Measurements from ENCODE around the gene THOC3. TPM values are rescaled to one million over a fixed set of nuclear protein-coding genes. Genes with fewer than 3 reads are reported as not detected.
"Not testable (repeated sequence)": the region's sequence is repeated elsewhere in the genome, so short reads cannot be mapped to it uniquely, and the experiment has no call there.

The THOC3 gene
- total RNA-seq: 94.4 and 102 TPM in 2 replicates

DNA sequence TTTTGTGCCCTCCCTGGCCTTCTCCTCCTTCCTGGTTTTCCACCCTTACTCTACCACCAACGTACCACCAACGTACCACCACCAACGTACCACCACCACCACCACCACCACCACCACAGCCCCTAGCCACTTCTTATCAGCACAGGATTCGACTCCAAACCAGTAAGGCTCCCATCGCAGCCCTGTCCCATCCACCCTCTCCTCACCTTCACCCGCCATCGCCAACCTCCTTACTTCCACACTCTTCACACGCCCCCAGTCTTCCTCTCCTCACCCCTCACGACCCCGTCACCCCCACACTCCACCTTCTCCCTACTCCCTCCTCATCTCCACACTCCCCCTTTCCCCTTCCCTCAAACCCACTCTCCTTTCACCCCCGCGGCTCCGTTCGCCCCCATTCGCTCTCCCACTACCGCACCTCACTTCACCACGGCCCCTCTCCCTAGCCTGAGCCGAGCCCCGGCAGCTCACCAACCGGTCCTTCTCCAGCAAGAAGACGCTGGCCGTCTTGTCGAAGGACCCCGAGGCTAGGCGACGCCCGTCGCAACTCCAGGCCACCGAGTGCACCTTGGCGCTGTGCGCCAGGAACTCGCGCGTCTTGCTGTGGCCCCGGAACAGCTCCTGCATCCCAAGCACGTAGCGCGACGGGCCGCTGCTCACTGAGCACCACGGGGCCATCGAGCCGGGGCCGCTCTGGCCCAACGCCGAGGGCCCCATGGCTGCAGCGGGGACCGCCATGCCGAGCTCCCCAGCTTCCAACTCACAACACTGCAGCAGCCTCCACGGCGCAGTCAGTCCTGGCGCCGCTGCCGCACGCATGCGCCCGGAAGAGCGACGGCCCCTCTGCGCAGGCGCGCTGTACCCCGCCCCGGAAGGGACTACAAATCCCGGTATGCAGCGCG, at the start of gene THOC3:
Gene THOC3, minus strand, starts transcription at position 845 of the 902 bp plus-strand sequence. Its CDS starts 107 bp downstream, at position 738.
- DNase-seq: peak; percentile 95
- peak within 1 kb of the TSS; percentile 90 for H3K4me3 Mint-ChIP-seq
- intact Hi-C loops (cut with micrococcal nuclease); H3K9me3 Mint-ChIP-seq; H3K27me3 Mint-ChIP-seq; H3K36me3 Mint-ChIP-seq (ENCODE audit: low read depth); H3K4me1 Mint-ChIP-seq: not testable (repeated sequence)
- peak within 1 kb of the TSS; percentile 86 for H3K27ac Mint-ChIP-seq

GRCh38 chr5:176017324-176017723, 49.2 kb upstream of the THOC3 start:
- H3K27ac Mint-ChIP-seq; H3K4me1 Mint-ChIP-seq; H3K27me3 Mint-ChIP-seq; intact Hi-C loops (cut with micrococcal nuclease); DNase-seq; H3K4me3 Mint-ChIP-seq; H3K9me3 Mint-ChIP-seq; H3K36me3 Mint-ChIP-seq (ENCODE audit: low read depth): not testable (repeated sequence)

DNA sequence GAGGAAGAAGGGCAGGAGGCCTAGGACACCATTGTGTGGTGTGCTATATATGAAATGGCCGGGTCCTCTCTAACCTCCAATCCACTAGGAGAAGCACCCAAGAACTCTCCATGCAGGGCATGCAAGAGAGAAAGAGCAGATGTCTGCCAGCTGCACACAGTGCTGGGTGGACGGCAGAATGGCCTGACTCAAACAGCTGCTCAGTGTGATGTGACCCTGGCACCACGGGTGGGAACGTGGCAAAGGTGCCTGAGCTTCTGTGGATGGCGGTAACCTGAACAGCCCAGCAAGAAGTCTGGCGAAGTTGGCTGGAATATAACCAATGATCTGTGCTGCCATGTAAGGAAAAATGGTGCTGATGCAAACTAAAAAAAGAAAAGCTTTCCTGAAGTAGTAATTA, 46.2 kb upstream of the THOC3 start:
- H3K4me1 Mint-ChIP-seq; intact Hi-C loops (cut with micrococcal nuclease); H3K27me3 Mint-ChIP-seq: not testable (repeated sequence)

GRCh38 chr5:176011088-176011487, 43.0 kb upstream of the THOC3 start:
- H3K4me1 Mint-ChIP-seq; DNase-seq; H3K36me3 Mint-ChIP-seq (ENCODE audit: low read depth); H3K9me3 Mint-ChIP-seq; H3K4me3 Mint-ChIP-seq; intact Hi-C loops (cut with micrococcal nuclease); H3K27me3 Mint-ChIP-seq; H3K27ac Mint-ChIP-seq: not testable (repeated sequence)

More for the DNA sequence above, 46.2 kb upstream of the THOC3 start:
- H3K4me3 Mint-ChIP-seq; DNase-seq; H3K9me3 Mint-ChIP-seq; H3K36me3 Mint-ChIP-seq (ENCODE audit: low read depth); H3K27ac Mint-ChIP-seq: not testable (repeated sequence)

- H3K27me3 Mint-ChIP-seq; intact Hi-C loops (cut with micrococcal nuclease); H3K27ac Mint-ChIP-seq; H3K4me3 Mint-ChIP-seq; DNase-seq; H3K9me3 Mint-ChIP-seq; H3K36me3 Mint-ChIP-seq (ENCODE audit: low read depth): not testable (repeated sequence)
- H3K4me1 Mint-ChIP-seq: peaks cover 12% of the 10 kb centered on the region
Observed at GRCh38 chr5:176010202-176010601, 42.1 kb upstream of the THOC3 start.

GRCh38 chr5:176007220-176007619, 39.1 kb upstream of the THOC3 start:
- Mint-ChIP-seq H3K4me3 (peak overlapping the region; percentile 48), H3K4me1 (peaks cover 12% of the 10 kb centered on the region)
- intact Hi-C loops (cut with micrococcal nuclease); H3K27ac Mint-ChIP-seq; H3K9me3 Mint-ChIP-seq; H3K27me3 Mint-ChIP-seq; DNase-seq; H3K36me3 Mint-ChIP-seq (ENCODE audit: low read depth): not testable (repeated sequence)

- Mint-ChIP-seq H3K4me3 (peak overlapping the region; percentile 48), H3K4me1 (peaks cover 12% of the 10 kb centered on the region)
- H3K27ac Mint-ChIP-seq; intact Hi-C loops (cut with micrococcal nuclease); H3K9me3 Mint-ChIP-seq; H3K27me3 Mint-ChIP-seq; H3K36me3 Mint-ChIP-seq (ENCODE audit: low read depth): not testable (repeated sequence)
- peak; percentile 54 for DNase-seq
Observed at GRCh38 chr5:176006819-176007218, 38.7 kb upstream of the THOC3 start.

- H3K9me3 Mint-ChIP-seq; H3K27me3 Mint-ChIP-seq; H3K36me3 Mint-ChIP-seq (ENCODE audit: low read depth); H3K4me3 Mint-ChIP-seq; H3K27ac Mint-ChIP-seq; H3K4me1 Mint-ChIP-seq; intact Hi-C loops (cut with micrococcal nuclease); DNase-seq: not testable (repeated sequence)
Observed at GRCh38 chr5:175997979-175998378, 29.9 kb upstream of the THOC3 start.

DNA sequence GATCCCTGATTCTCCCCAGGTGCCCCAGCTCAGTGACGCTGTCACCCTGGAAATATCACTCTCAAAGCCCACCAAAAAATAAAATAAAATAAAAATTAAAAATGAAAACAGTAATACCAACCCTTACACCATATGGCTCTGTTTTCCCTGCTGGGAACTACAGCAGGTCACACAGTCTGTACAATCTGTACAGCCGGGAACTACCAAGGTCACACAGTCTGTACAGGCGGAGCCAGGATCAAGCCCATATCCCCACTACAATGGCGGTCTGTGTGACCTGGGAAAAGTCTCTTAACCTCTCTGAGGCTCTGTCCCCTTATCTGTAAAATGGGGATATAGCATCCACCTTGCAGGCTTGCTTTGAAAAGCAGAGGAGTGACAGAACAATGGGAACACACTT, 29.4 kb upstream of the THOC3 start:
- DNase-seq; H3K9me3 Mint-ChIP-seq; H3K36me3 Mint-ChIP-seq (ENCODE audit: low read depth); intact Hi-C loops (cut with micrococcal nuclease); H3K27me3 Mint-ChIP-seq; H3K4me1 Mint-ChIP-seq; H3K27ac Mint-ChIP-seq; H3K4me3 Mint-ChIP-seq: not testable (repeated sequence)

DNA sequence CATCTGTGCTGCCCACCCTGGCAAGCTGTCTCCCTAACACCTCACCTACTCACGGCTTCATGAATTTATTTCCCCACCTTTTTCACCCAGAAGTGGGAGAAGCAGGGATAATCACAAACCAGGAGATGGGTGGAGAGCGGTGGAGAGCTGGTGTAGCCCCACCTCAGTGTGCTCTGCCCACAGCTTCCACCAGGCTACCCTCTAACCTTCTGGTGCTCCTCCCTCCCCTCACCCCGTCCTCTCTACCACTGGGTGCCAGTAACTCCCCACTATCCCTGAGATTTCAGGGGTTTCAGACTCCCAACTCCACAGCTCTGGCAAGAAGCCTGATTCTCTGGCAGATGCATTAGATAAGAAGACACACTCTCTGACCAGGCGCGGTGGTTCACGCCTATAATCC, 28.7 kb upstream of the THOC3 start:
- H3K4me3 Mint-ChIP-seq; H3K4me1 Mint-ChIP-seq; H3K27ac Mint-ChIP-seq; H3K27me3 Mint-ChIP-seq; H3K9me3 Mint-ChIP-seq; H3K36me3 Mint-ChIP-seq (ENCODE audit: low read depth); DNase-seq; intact Hi-C loops (cut with micrococcal nuclease): not testable (repeated sequence)

DNA sequence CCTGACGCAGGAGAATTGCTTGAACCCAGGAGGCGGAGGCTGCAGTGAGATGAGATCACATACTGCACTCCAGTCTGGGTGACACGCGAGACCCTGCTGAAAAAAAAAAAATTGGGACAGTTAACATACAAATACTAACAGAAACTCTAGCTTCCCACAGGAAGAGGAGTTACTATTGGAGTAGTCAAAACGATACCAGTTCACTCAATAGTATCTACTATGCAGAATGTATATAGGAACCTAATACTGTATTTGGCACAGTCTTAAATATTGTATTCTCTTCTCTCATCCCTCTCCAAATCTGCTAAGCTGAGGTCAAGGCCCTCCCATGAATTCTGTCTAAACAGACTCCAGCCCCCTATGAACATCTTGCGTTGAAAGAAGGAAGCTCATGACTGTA, 27.4 kb upstream of the THOC3 start:
- H3K27ac Mint-ChIP-seq; intact Hi-C loops (cut with micrococcal nuclease); H3K36me3 Mint-ChIP-seq (ENCODE audit: low read depth); DNase-seq; H3K27me3 Mint-ChIP-seq; H3K9me3 Mint-ChIP-seq; H3K4me1 Mint-ChIP-seq; H3K4me3 Mint-ChIP-seq: not testable (repeated sequence)

- not testable (repeated sequence) for H3K27me3 Mint-ChIP-seq
Observed at GRCh38 chr5:175979371-175979995, 11.4 kb upstream of the THOC3 start.

GRCh38 chr5:175968381-175968780, 266 bp upstream of the THOC3 start:
- H3K27ac Mint-ChIP-seq; H3K36me3 Mint-ChIP-seq (ENCODE audit: low read depth); H3K9me3 Mint-ChIP-seq; H3K4me1 Mint-ChIP-seq; H3K27me3 Mint-ChIP-seq; DNase-seq; intact Hi-C loops (cut with micrococcal nuclease): not testable (repeated sequence)
- peak overlapping the region; percentile 90 for H3K4me3 Mint-ChIP-seq

More at GRCh38 chr5:175979371-175979995, 11.4 kb upstream of the THOC3 start:
- H3K27ac Mint-ChIP-seq; intact Hi-C loops (cut with micrococcal nuclease); H3K36me3 Mint-ChIP-seq (ENCODE audit: low read depth); H3K9me3 Mint-ChIP-seq; H3K4me1 Mint-ChIP-seq; H3K4me3 Mint-ChIP-seq; DNase-seq: not testable (repeated sequence)

DNA sequence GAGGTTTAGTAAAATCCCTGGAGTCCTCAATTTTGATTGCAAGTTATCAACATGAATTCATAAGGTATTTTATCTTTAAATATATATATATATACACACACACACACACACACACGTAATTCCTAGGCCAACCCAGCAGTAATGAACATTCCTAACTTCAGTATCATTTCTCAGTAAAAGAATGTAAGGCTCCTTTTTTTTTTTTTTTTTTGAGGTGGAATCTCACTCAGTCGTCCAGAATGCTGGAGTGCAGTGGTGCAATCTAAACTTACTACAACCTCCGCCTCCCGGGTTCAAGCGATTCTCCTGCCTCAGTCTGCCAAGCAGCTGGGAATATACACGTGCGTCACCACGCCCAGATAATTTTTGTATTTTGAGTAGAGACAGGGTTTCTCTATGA, 5.8 kb downstream of the THOC3 start:
- peaks cover 12% of the 10 kb centered on the region for H3K36me3 Mint-ChIP-seq (ENCODE audit: low read depth)
- H3K4me3 Mint-ChIP-seq; H3K4me1 Mint-ChIP-seq; DNase-seq; intact Hi-C loops (cut with micrococcal nuclease); H3K27ac Mint-ChIP-seq; H3K9me3 Mint-ChIP-seq; H3K27me3 Mint-ChIP-seq: not testable (repeated sequence)
